ENCODE data around the gene HACD1. TPM values are rescaled to one million over a fixed set of nuclear protein-coding genes. Genes with fewer than 3 reads are reported as not detected.

The HACD1 gene
- total RNA-seq, 1 experiment from 2014 or later: 29.6 TPM

GRCh38 chr10:17655009-17655408 is 37.8 kb upstream of the HACD1 start:
- Histone ChIP-seq H3K27me3 (ENCODE audit: insufficient read depth, low read depth) (no peaks in the 10 kb centered on the region), H3K4me3 (peak overlapping the region; percentile 24), H3K9me2 (ENCODE audit: insufficient read depth) (no peaks in the 10 kb centered on the region), H3K4me2 (peak overlapping the region; percentile 60), H3K4me1 (replicated peaks; ENCODE audit: insufficient read depth) (peaks cover 39% of the 10 kb centered on the region), H3K36me3 (ENCODE audit: low read depth) (peaks cover 20% of the 10 kb centered on the region), H3K27ac (peak overlapping the region; percentile 85), H3K9me3 (ENCODE audit: insufficient read depth, low read depth) (peaks cover 9% of the 10 kb centered on the region; the same call in 1 of the 2 replicates), H3F3A (ENCODE audit: insufficient read depth, low read depth) (peaks cover 32% of the 10 kb centered on the region), H3K79me2 (ENCODE audit: low read depth) (peaks cover 90% of the 10 kb centered on the region), H2AFZ (no peak overlapping the region), H4K20me1 (ENCODE audit: insufficient read depth) (no peaks in the 10 kb centered on the region)
- DNase-seq: no peak
- POLR2A ChIA-PET (ENCODE audit: unreplicated experiment): interaction anchor here (0.6 kb wide), 1 partner anchor 1888 kb away, joined by 5 read pairs; no protein-coding TSS in a partner anchor
- BruUV-seq (replicated peaks): no TSS peak
- CTCF ChIA-PET: no interaction called here
- no peak for TF ChIP-seq CTCF (conservative IDR thresholded peaks at IDR 0.05)
- intact Hi-C loops (cut with micrococcal nuclease; ENCODE audit: unreplicated experiment): loop anchor here (1.0 kb wide), 1 partner anchor 11 kb away; the partner anchor contains the start of gene STAM

GRCh38 chr10:17652585-17652984 is 35.4 kb upstream of the HACD1 start:
- intact Hi-C loops (cut with micrococcal nuclease; ENCODE audit: unreplicated experiment): no loop called here
- Histone ChIP-seq H3K27ac (no peak overlapping the region), H3K4me1 (replicated peaks; ENCODE audit: insufficient read depth) (peaks cover 34% of the 10 kb centered on the region), H3K4me3 (no peak overlapping the region), H2AFZ (no peak overlapping the region), H3K9me2 (ENCODE audit: insufficient read depth) (no peaks in the 10 kb centered on the region), H3K9me3 (ENCODE audit: insufficient read depth, low read depth) (peaks cover 9% of the 10 kb centered on the region; the same call in 1 of the 2 replicates), H3F3A (ENCODE audit: insufficient read depth, low read depth) (peaks cover 32% of the 10 kb centered on the region), H3K36me3 (ENCODE audit: low read depth) (peaks cover 20% of the 10 kb centered on the region), H3K27me3 (ENCODE audit: insufficient read depth, low read depth) (no peaks in the 10 kb centered on the region), H3K4me2 (no peak overlapping the region), H3K79me2 (ENCODE audit: low read depth) (peaks cover 92% of the 10 kb centered on the region), H4K20me1 (ENCODE audit: insufficient read depth) (no peaks in the 10 kb centered on the region)
- DNase-seq: no peak
- POLR2A ChIA-PET (ENCODE audit: unreplicated experiment): interaction anchor here (0.7 kb wide), 1 partner anchor 35 kb away, joined by 7 read pairs; the partner anchor contains the start of gene HACD1
- CTCF ChIA-PET: no interaction called here
- no TSS peak for BruUV-seq (replicated peaks)
- no peak for TF ChIP-seq EZH2 (IDR thresholded peaks at IDR 0.05; ENCODE audit: low read depth)
- no peak for TF ChIP-seq CTCF (conservative IDR thresholded peaks at IDR 0.05)

GRCh38 chr10:17651896-17652295 is 34.7 kb upstream of the HACD1 start:
- peaks cover 92% of the 10 kb centered on the region for H3K79me2 ChIP-seq (ENCODE audit: low read depth)
- no peak for TF ChIP-seq EZH2 (IDR thresholded peaks at IDR 0.05; ENCODE audit: low read depth)
- no peak for TF ChIP-seq CTCF (conservative IDR thresholded peaks at IDR 0.05)
- H3K27ac ChIP-seq: no peak overlapping the region
- peaks cover 20% of the 10 kb centered on the region for H3K36me3 ChIP-seq (ENCODE audit: low read depth)
- H3K4me3 ChIP-seq: no peak overlapping the region
- H3K9me2 ChIP-seq (ENCODE audit: insufficient read depth): no peaks in the 10 kb centered on the region
- intact Hi-C loops (cut with micrococcal nuclease; ENCODE audit: unreplicated experiment): no loop called here
- peaks cover 9% of the 10 kb centered on the region; the same call in 1 of the 2 replicates for H3K9me3 ChIP-seq (ENCODE audit: insufficient read depth, low read depth)
- BruUV-seq (replicated peaks): no TSS peak
- peaks cover 32% of the 10 kb centered on the region for H3K4me1 ChIP-seq (replicated peaks; ENCODE audit: insufficient read depth)
- H3K27me3 ChIP-seq (ENCODE audit: insufficient read depth, low read depth): no peaks in the 10 kb centered on the region
- peaks cover 30% of the 10 kb centered on the region for H3F3A ChIP-seq (ENCODE audit: insufficient read depth, low read depth)
- H3K4me2 ChIP-seq: no peak overlapping the region
- POLR2A ChIA-PET (ENCODE audit: unreplicated experiment): interaction anchor here (0.7 kb wide), 1 partner anchor 34 kb away, joined by 7 read pairs; the partner anchor contains the start of gene HACD1
- H4K20me1 ChIP-seq (ENCODE audit: insufficient read depth): no peaks in the 10 kb centered on the region
- no peak overlapping the region for H2AFZ ChIP-seq
- CTCF ChIA-PET: no interaction called here
- DNase-seq: no peak
